AG10803 (cell line): Measurements from ENCODE around the gene NEK4.

Experiments used
- DNase-seq: peaks from one replicate; pipeline ENCODE4 v3.0.0; 2010; ENCODE audit warnings: low read depth
- H3K4me3 ChIP-seq: 2 replicates; pipeline ENCODE4 v1.5.1; 2011; ENCODE audit warnings: mild to moderate bottlenecking, low read length, control low read depth
- TF ChIP-seq, protein P1 (sequence below): conservative IDR thresholded peaks from 2 replicates; pipeline ENCODE4 v1.5.1; 2011; ENCODE audit warnings: mild to moderate bottlenecking, low read length, control low read depth, inconsistent platforms

Gene NEK4

GRCh38 chr3:52800079-52800478, 29.3 kb upstream of the NEK4 start:
- TF ChIP-seq, protein P1, sequence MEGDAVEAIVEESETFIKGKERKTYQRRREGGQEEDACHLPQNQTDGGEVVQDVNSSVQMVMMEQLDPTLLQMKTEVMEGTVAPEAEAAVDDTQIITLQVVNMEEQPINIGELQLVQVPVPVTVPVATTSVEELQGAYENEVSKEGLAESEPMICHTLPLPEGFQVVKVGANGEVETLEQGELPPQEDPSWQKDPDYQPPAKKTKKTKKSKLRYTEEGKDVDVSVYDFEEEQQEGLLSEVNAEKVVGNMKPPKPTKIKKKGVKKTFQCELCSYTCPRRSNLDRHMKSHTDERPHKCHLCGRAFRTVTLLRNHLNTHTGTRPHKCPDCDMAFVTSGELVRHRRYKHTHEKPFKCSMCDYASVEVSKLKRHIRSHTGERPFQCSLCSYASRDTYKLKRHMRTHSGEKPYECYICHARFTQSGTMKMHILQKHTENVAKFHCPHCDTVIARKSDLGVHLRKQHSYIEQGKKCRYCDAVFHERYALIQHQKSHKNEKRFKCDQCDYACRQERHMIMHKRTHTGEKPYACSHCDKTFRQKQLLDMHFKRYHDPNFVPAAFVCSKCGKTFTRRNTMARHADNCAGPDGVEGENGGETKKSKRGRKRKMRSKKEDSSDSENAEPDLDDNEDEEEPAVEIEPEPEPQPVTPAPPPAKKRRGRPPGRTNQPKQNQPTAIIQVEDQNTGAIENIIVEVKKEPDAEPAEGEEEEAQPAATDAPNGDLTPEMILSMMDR: no peak
- H3K4me3 ChIP-seq: no peak overlapping the region

GRCh38 chr3:52798978-52799476, 28.3 kb upstream of the NEK4 start:
- TF ChIP-seq, protein P1: peak; percentile 38
- DNase-seq: no peak
- no peak overlapping the region for H3K4me3 ChIP-seq

More at GRCh38 chr3:52800079-52800478, 29.3 kb upstream of the NEK4 start:
- peak; percentile 22 for DNase-seq

DNA sequence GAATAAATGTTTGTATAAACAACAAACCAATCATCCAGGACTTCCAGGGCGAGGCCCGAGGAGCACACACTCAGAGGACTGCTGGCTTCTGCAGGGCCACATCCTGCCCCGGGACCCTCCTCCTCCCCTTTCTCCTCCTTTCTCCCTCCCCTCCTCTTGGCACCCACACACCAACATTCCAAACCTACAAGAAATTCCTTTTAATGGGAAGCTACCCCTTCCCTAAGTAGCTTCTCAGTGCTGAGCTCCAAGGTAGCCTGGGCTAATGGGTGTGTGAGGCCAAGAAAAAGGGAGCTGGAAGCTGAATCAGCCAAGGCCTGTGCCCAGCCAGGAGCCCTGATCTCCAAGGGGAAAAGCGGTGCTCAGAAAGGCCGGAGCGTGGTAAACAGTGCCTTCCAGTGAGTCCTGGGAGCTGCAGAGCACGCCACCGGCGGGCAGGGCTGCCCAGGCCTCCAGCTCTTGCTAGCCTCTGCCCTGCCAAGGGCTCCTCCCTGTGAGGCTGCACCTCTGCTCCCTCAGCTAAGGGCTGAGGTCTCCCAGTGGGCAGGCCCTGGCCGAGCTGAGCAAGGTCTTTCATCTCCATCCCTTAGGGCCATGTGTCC, 27.7 kb upstream of the NEK4 start:
- DNase-seq: peak; percentile 5
- TF ChIP-seq, protein P1: no peak
- no peak overlapping the region for H3K4me3 ChIP-seq

DNA sequence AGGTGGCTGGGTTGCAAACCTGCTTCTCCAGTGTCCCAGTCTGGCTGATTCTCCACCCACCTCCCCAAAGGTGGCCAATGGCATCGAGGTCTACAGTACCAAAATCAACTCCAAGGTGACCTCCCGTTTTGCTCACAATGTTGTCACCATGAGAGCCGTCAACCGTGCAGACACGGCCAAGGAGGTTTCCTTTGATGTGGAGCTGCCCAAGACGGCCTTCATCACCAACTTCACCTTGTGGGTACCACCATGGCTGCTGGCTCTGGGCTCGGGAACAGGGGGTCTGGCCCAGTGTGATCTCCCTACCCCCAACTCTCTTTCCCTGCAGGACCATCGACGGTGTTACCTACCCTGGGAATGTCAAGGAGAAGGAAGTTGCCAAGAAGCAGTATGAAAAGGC, 25.7 kb upstream of the NEK4 start:
- DNase-seq: no peak
- TF ChIP-seq, protein P1: no peak
- H3K4me3 ChIP-seq: no peak overlapping the region

GRCh38 chr3:52795298-52795900, 24.7 kb upstream of the NEK4 start:
- TF ChIP-seq, protein P1: no peak
- DNase-seq: no peak
- no peak overlapping the region for H3K4me3 ChIP-seq

DNA sequence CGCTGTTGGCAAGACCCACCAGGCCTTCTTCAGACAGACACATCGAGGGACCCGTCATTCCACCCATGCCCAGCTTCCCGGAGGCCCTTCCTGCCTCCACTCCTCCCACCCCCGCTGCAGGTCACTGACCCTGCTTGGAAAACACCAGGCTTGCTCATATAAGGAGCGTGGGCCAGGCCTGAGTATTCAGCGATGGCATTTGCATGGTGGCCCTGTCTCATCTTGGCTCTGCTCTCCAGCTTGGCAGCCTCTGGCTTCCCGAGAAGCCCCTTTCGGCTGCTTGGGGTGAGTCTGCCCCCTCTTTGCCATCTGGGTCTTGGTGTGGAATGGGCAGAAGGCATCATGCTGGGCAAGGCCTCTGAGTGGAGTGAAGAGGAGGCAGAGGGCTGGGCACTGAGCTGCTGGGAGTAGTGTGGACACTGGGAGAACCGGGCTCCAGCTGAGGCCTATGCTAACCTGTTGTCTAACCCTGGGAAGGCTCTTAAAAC, 23.9 kb upstream of the NEK4 start, which contains the start of gene ITIH3:
ITIH3 (plus strand) TSS at position 185 of the 488 bp plus-strand sequence; CDS start at position 193, 8 bp downstream.
- no peak within 1 kb of the TSS for H3K4me3 ChIP-seq
- TF ChIP-seq, protein P1: no peak
- DNase-seq: no peak
